Measurements from ENCODE around the gene MMRN2. TPM values are rescaled to one million over a fixed set of nuclear protein-coding genes. Genes with fewer than 3 reads are reported as not detected.

MMRN2 gene
- total RNA-seq, 1 donor from 2014 or later, result 282 TPM

- H3K36me3 ChIP-seq, result peaks cover 6 to 8% of the 10 kb centered on the region in 2 donors
- no peaks in the 10 kb centered on the region for H3K27me3 ChIP-seq
- DNase-seq (ENCODE audit: low spot score in 2 of 2), result peak in 1 of 2 donors; percentile 81
- H3K4me1 ChIP-seq, result peaks cover 0 to 17% of the 10 kb centered on the region in 2 donors
- no peaks in the 10 kb centered on the region for H3K9me3 ChIP-seq
- peak; percentile 64 to 73 (median 69) for TF ChIP-seq CTCF (IDR thresholded peaks at IDR 0.05)
- no peak overlapping the region for H3K4me3 ChIP-seq
- intact Hi-C loops (cut with DNase I), result loop anchor here (1.0 to 5.0 kb wide), 3 partner anchors 142 to 211 kb away; partner anchors contain the start of gene BMPR1A
- H3K27ac ChIP-seq, result peak overlapping the region in 1 of 2 donors; percentile 15
Measured at GRCh38 chr10:86899670-86900276, 57.6 kb downstream of the MMRN2 start.

GRCh38 chr10:86899132-86899531 lies 58.3 kb downstream of the MMRN2 start:
- H3K4me1 ChIP-seq, result peaks cover 0 to 17% of the 10 kb centered on the region in 2 donors
- peaks cover 6 to 8% of the 10 kb centered on the region in 2 donors for H3K36me3 ChIP-seq
- H3K27me3 ChIP-seq, result no peaks in the 10 kb centered on the region
- TF ChIP-seq CTCF (IDR thresholded peaks at IDR 0.05), result no peak
- intact Hi-C loops (cut with DNase I), result loop anchor here (1.0 to 5.0 kb wide), 2 partner anchors 142 to 188 kb away; partner anchors contain the start of gene BMPR1A
- peak overlapping the region in 1 of 2 donors; percentile 15 for H3K27ac ChIP-seq
- H3K4me3 ChIP-seq, result no peak overlapping the region
- no peak for DNase-seq (ENCODE audit: low spot score in 2 of 2)
- no peaks in the 10 kb centered on the region for H3K9me3 ChIP-seq

GRCh38 chr10:86898511-86898910 lies 58.9 kb downstream of the MMRN2 start:
- H3K9me3 ChIP-seq, result no peaks in the 10 kb centered on the region
- no peak for TF ChIP-seq CTCF (IDR thresholded peaks at IDR 0.05)
- DNase-seq (ENCODE audit: low spot score in 2 of 2), result no peak
- H3K27ac ChIP-seq, result no peak overlapping the region
- H3K27me3 ChIP-seq, result no peaks in the 10 kb centered on the region
- H3K4me1 ChIP-seq, result peaks cover 0 to 17% of the 10 kb centered on the region in 2 donors
- intact Hi-C loops (cut with DNase I), result loop anchor here (5.0 kb wide), 1 partner anchor 141 kb away; the partner anchor contains the start of gene BMPR1A
- no peak overlapping the region for H3K4me3 ChIP-seq
- peaks cover 7 to 8% of the 10 kb centered on the region in 2 donors for H3K36me3 ChIP-seq

- TF ChIP-seq CTCF (IDR thresholded peaks at IDR 0.05), result no peak
- no peak overlapping the region for H3K4me3 ChIP-seq
- peaks cover 9 to 19% of the 10 kb centered on the region in 2 donors for H3K36me3 ChIP-seq
- H3K27ac ChIP-seq, result no peak overlapping the region
- H3K4me1 ChIP-seq, result peaks cover 0 to 11% of the 10 kb centered on the region in 2 donors
- H3K27me3 ChIP-seq, result no peaks in the 10 kb centered on the region
- no peaks in the 10 kb centered on the region for H3K9me3 ChIP-seq
- DNase-seq (ENCODE audit: low spot score in 2 of 2), result no peak
- intact Hi-C loops (cut with DNase I), result no loop called here
Measured at GRCh38 chr10:86889997-86890396, 67.4 kb downstream of the MMRN2 start.

GRCh38 chr10:86888585-86889381 lies 68.6 kb downstream of the MMRN2 start:
- no peak for DNase-seq (ENCODE audit: low spot score in 2 of 2)
- no peak for TF ChIP-seq CTCF (IDR thresholded peaks at IDR 0.05)
- H3K36me3 ChIP-seq, result peaks cover 9 to 15% of the 10 kb centered on the region in 2 donors
- peaks cover 0 to 11% of the 10 kb centered on the region in 2 donors for H3K4me1 ChIP-seq
- peak overlapping the region; percentile 28 to 69 for H3K27ac ChIP-seq
- no peaks in the 10 kb centered on the region for H3K9me3 ChIP-seq
- intact Hi-C loops (cut with DNase I), result no loop called here
- H3K27me3 ChIP-seq, result no peaks in the 10 kb centered on the region
- H3K4me3 ChIP-seq, result no peak overlapping the region

Other genes with a start within 250 kb of the MMRN2 start
- gene BMPR1A, start 201.0 kb downstream of the MMRN2 start, total RNA-seq, result 12.9 TPM
- gene SNCG, start 984 bp upstream of the MMRN2 start, total RNA-seq, result 250 TPM
- 882 TPM for gene ADIRF, start 10.9 kb upstream of the MMRN2 start, total RNA-seq
- not detected for gene FAM25A, start 62.7 kb upstream of the MMRN2 start, total RNA-seq
- 134 TPM for gene GLUD1, start 137.2 kb upstream of the MMRN2 start, total RNA-seq
- gene SHLD2, start 137.6 kb upstream of the MMRN2 start, total RNA-seq, result 19.7 TPM

Measured in ascending aorta (tissue), 2 donors.